ENCODE results near the gene CNTNAP5. TPM values are rescaled to one million over a fixed set of nuclear protein-coding genes. Genes with fewer than 3 reads are reported as not detected.

The CNTNAP5 gene
- total and polyA plus RNA-seq, 2 of the 8 experiments (the other 6 are each of a cell fraction or from before 2014, with no cell fraction given): 0.11 to 0.76 TPM

- no peak overlapping the region for H3K23ac ChIP-seq (ENCODE audit: insufficient read length)
- TF ChIP-seq GTF2F1 (IDR thresholded peaks at IDR 0.05; ENCODE audit: borderline replicate concordance, low read depth, low read length) (no peak), POU5F1 (IDR thresholded peaks at IDR 0.05; ENCODE audit: low read depth, low read length) (no peak), KDM5A (IDR thresholded peaks at IDR 0.05; ENCODE audit: low read length) (no peak), YY1 (IDR thresholded peaks at IDR 0.05; ENCODE audit: low read depth, low read length) (no peak), TCF12 (IDR thresholded peaks at IDR 0.05; ENCODE audit: low read depth, low read length) (no peak), NANOG (IDR thresholded peaks at IDR 0.05; ENCODE audit: insufficient read depth, low read depth, low read length, poor library complexity, severe bottlenecking) (no peak), SP4 (IDR thresholded peaks at IDR 0.05; ENCODE audit: low read length) (no peak), USF2 (IDR thresholded peaks at IDR 0.05; ENCODE audit: low read length) (no peak), EZH2 (IDR thresholded peaks at IDR 0.05; ENCODE audit: low read depth, low read length, severe bottlenecking) (no peak), TBP (IDR thresholded peaks at IDR 0.05; ENCODE audit: low read depth, low read length) (no peak), SUZ12 (IDR thresholded peaks at IDR 0.05; ENCODE audit: low read length) (no peak), RAD21 (IDR thresholded peaks at IDR 0.05 in 1 of 2, conservative IDR thresholded peaks at IDR 0.05 in 1 of 2; ENCODE audit: low read depth in 2 of 2, low read length in 2 of 2) (no peak)
Observed at GRCh38 chr2:124476291-124476690, 451.2 kb downstream of the CNTNAP5 start.

More at GRCh38 chr2:124476291-124476690, 451.2 kb downstream of the CNTNAP5 start:
- ChIA-PET CTCF (ENCODE audit: partially characterized antibody) (no interaction called here), POLR2A (ENCODE audit: partially characterized antibody) (no interaction called here)
- Histone ChIP-seq H3K4me1 (replicated peaks in 1 of 4; ENCODE audit: control insufficient read depth in 3 of 4, insufficient read depth in 4 of 4, low read length in 3 of 4) (no peaks in the 10 kb centered on the region), H2BK120ac (replicated peaks; ENCODE audit: low read depth, low read length) (no peak overlapping the region), H4K5ac (ENCODE audit: insufficient read length, low read depth, low read length) (no peak overlapping the region), H3K9me3 (ENCODE audit: insufficient read depth in 2 of 2, low read depth in 1 of 2, low read length in 1 of 2) (no peaks in the 10 kb centered on the region), H3K79me1 (ENCODE audit: low read depth, low read length) (no peaks in the 10 kb centered on the region), H3K79me2 (ENCODE audit: control insufficient read depth in 1 of 2, insufficient read depth in 2 of 2, low read length in 2 of 2) (no peaks in the 10 kb centered on the region), H3K27ac (ENCODE audit: low read depth, low read length) (no peak overlapping the region), H2BK20ac (ENCODE audit: low read length) (no peak overlapping the region), H3K4me3 (ENCODE audit: extremely low read depth in 1 of 4, insufficient read depth in 2 of 4, low read depth in 3 of 4, low read length in 4 of 4) (no peak overlapping the region), H4K91ac (replicated peaks; ENCODE audit: insufficient read length, low read length) (no peak overlapping the region), H2AK5ac (ENCODE audit: low read depth, low read length) (no peak overlapping the region), H3K4me2 (ENCODE audit: insufficient read depth in 1 of 2, low read depth in 2 of 2, low read length in 2 of 2) (no peak overlapping the region), H3K27me3 (replicated peaks in 1 of 4; ENCODE audit: control insufficient read depth in 3 of 4, extremely low read depth in 1 of 4, insufficient read depth in 3 of 4, low read length in 3 of 4) (no peaks in the 10 kb centered on the region), H2BK5ac (ENCODE audit: low read depth, low read length) (no peak overlapping the region), H3K56ac (replicated peaks; ENCODE audit: insufficient read length, low read depth, low read length) (no peak overlapping the region), H3K14ac (ENCODE audit: insufficient read length) (no peak overlapping the region), H3K9ac (replicated peaks in 1 of 4; ENCODE audit: extremely low read depth in 1 of 4, low read depth in 3 of 4, low read length in 3 of 4) (no peak overlapping the region), H3K36me3 (ENCODE audit: control insufficient read depth in 2 of 4, insufficient read depth in 4 of 4, low read length in 3 of 4) (no peaks in the 10 kb centered on the region), H3K18ac (ENCODE audit: extremely low read depth, low read length) (no peak overlapping the region), H4K20me1 (replicated peaks in 1 of 2; ENCODE audit: control insufficient read depth in 1 of 2, insufficient read depth in 2 of 2, low read length in 2 of 2) (no peaks in the 10 kb centered on the region), H4K8ac (ENCODE audit: extremely low read depth, insufficient read depth, low read length) (no peak overlapping the region), H2BK12ac (ENCODE audit: low read depth, low read length) (no peak overlapping the region), H3K23me2 (ENCODE audit: low read depth, low read length) (no peaks in the 10 kb centered on the region), H2BK15ac (ENCODE audit: low read length) (no peak overlapping the region), H2AFZ (ENCODE audit: low read length) (peak overlapping the region; percentile 75), H3K4ac (replicated peaks; ENCODE audit: insufficient read length, low read depth, low read length) (no peak overlapping the region)
- FAIRE-seq: no peak
- 100% methylated on average over 2 of the region's 2 CpGs; no CpG with 5 or more reads in 1 of the 2 experiments for WGBS, 2 experiments (ENCODE audit: extremely low coverage in 1 of 2, insufficient coverage in 1 of 2, insufficient read length in 1 of 2, insufficient replicate concordance in 2 of 2, low coverage in 1 of 2, low lambda C conversion rate in 2 of 2, missing lambda C conversion rate in 1 of 2)
- DNase-seq (ENCODE audit: low read depth in 1 of 2, low spot score in 2 of 2): no peak

All from H1 (cell line).